8988T (cell line): ENCODE results near the gene TWIST2.

ENCODE experiments used
- DNase-seq: peaks from one replicate; pipeline ENCODE4 v3.0.0; 2011

The TWIST2 gene

GRCh38 chr2:238922435-238922834 is 74.5 kb downstream of the TWIST2 start:
- no peak for DNase-seq

GRCh38 chr2:238924032-238924431 is 76.1 kb downstream of the TWIST2 start:
- DNase-seq = no peak

GRCh38 chr2:238924796-238925195 is 76.9 kb downstream of the TWIST2 start:
- no peak for DNase-seq

- no peak for DNase-seq
These were observed 77.4 kb downstream of the TWIST2 start for GRCh38 chr2:238925281-238925680.

GRCh38 chr2:238925816-238926521 is 78.1 kb downstream of the TWIST2 start:
- no peak for DNase-seq

GRCh38 chr2:238926761-238927611 is 79.1 kb downstream of the TWIST2 start:
- DNase-seq = no peak

GRCh38 chr2:238927746-238928519 is 80.0 kb downstream of the TWIST2 start:
- DNase-seq = no peak

GRCh38 chr2:238928520-238929241 is 80.8 kb downstream of the TWIST2 start:
- no peak for DNase-seq

GRCh38 chr2:238929242-238930081 is 81.6 kb downstream of the TWIST2 start:
- no peak for DNase-seq

GRCh38 chr2:238930216-238930615 is 82.3 kb downstream of the TWIST2 start:
- no peak for DNase-seq

- no peak for DNase-seq
These were observed 88.5 kb downstream of the TWIST2 start for GRCh38 chr2:238936162-238937052.

GRCh38 chr2:238938003-238938400 is 90.1 kb downstream of the TWIST2 start:
- DNase-seq = no peak

- no peak for DNase-seq
These were observed 90.6 kb downstream of the TWIST2 start for GRCh38 chr2:238938401-238939055.

- DNase-seq = no peak
These were observed 91.2 kb downstream of the TWIST2 start for GRCh38 chr2:238939074-238939473.

GRCh38 chr2:238939521-238940403 is 91.9 kb downstream of the TWIST2 start:
- DNase-seq = no peak

GRCh38 chr2:238940806-238941205 is 92.9 kb downstream of the TWIST2 start:
- DNase-seq = no peak

- no peak for DNase-seq
These were observed 93.4 kb downstream of the TWIST2 start for GRCh38 chr2:238941262-238941792.

- DNase-seq = no peak
These were observed 94.3 kb downstream of the TWIST2 start for GRCh38 chr2:238942080-238942725.
